DMS53 (cell line): Measurements from ENCODE around the gene GNB1L.
A peak's percentile ranks its signal among the peaks of the same experiment; 100 is the strongest.

ENCODE experiments used
- DNase-seq: peaks from one replicate; lab custom pipeline; 2025; lab: John Stamatoyannopoulos, UW

GNB1L gene

DNA sequence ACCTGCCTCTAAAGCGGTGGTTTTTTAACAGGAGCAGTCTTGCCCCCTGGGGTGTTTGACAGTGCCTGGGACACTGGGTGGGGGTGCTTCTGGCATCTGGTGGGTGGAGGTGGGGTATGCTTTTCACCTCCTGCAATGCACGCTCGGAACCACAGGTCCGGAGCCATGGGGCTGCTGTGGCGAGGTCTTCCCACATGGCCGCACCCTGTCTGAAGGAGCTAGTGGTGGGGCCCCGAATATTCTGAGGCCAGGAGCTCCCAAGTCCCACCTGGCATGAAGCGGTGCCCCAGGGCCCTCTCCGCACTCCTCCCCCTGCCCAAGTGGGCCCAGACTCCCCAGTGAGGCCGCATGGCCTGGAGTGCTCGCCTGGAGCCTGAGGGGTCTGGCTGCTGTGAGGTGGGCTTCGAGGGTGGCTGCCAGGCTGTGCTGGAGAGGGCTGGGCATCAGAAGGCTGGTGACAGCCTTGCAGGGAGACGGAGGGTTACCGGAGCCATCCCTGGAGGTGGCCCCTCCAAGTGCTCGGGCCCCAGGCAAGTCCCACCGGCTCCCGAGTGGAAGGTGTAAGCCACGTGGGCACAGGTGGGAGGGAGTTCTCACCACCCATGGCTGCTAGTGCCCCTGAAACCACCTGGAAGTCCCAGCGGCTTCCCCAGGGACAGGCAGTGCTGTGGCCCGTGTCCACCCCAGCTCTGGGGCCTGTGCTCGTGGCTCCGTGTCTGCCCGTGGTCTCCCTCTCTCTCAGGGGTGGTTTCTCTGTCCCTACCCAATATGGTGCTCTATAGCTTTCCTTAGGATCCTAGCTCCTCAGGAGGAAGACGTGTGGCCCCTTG, 79.0 kb downstream of the GNB1L start:
- no peak for DNase-seq

DNA sequence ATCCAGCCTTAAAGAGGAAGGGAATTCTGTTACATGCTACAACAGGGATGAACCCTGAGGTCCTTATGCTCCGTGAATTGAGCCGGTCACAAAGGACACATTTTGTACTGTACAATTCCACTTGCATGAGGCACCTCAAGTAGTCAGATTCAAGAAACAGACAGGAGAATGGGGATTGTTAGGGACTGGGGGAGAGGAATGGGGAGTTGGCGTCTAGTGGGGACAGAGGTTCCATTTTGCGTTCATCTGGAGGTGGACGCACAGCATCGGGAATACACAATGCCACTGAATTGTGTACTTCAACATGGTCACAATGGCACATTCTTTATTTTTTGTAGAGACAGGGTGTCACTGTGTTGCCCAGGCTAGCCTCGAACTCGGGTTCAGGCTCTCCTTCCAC, 80.0 kb downstream of the GNB1L start:
- DNase-seq = no peak

DNA sequence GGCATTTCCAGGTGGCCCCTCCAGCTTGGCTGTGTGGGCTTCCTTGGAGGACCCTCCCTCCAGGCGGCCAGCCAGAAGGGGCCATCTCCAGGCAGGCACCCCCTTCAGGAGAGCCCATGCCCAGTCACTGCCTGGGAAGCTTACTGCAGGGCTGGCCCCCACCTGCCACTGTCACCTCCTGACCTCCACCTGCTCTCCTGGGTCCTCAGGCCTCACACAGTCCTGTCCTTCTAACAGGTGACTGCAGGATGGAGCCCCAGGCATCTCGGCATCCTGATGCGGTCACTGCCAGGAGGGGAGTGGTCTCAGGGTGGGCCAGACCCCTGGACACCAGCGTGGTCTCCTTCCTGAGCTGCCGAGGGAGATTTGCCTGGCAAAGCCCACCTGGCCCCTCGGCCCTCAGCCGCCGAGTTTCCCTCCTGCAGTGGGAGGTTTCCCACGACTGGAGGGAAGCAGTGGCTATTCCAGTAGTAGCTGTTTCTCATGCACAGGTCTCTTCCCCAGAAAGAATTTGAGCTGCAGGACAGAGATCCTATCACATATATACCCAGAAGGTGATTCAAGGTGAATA, 81.1 kb downstream of the GNB1L start:
- no peak for DNase-seq

DNA sequence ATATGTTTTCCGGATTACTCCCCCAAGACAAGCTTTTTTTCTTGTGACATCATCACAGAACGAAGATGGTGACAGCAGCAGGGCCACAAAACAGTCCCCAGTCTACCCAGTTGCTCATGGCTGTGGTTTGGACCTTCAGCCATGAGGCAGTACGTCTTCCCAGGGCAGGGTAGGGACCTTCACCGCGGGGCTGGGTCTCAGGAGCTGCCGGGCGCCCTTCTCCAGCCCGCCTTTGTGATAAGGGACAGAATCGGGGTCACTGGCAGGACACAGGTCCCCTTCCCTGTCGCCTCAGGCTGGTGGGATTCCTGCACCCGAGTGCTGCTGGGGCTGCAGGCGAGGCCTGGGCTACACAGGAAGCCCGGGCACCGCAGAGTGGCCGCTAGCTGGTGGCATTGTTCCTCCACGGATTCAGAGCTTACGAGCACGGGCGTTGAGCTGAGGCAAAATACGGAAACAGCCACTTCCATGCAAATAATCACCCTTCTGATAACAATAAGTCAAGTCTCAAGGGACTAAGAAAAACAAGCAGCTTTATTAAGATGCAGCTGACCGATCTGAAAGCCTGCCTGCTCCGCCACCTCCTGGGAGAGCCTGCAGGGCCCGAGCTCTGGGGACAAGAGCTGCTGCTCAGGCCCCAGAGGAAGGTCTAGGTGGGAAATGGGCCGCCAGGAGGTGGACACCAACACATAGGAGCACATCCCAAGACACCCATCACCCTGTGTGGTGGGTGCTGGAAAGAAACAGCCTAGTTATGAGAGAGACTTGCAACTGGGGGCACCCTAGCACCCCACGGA, 81.8 kb downstream of the GNB1L start:
- no peak for DNase-seq

DNA sequence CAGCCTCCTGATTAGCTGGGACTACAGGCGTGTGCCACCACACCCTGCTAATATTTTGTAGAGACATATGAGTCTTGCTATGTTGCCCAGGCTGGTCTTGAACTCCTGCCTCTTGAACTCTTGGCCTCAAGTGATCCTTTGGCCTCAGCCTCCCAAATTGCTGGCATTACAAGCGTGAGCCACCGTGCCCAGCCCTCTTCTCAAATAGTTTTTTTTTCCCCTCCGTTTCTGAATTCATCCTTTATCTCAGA, 82.3 kb downstream of the GNB1L start:
- no peak for DNase-seq

DNA sequence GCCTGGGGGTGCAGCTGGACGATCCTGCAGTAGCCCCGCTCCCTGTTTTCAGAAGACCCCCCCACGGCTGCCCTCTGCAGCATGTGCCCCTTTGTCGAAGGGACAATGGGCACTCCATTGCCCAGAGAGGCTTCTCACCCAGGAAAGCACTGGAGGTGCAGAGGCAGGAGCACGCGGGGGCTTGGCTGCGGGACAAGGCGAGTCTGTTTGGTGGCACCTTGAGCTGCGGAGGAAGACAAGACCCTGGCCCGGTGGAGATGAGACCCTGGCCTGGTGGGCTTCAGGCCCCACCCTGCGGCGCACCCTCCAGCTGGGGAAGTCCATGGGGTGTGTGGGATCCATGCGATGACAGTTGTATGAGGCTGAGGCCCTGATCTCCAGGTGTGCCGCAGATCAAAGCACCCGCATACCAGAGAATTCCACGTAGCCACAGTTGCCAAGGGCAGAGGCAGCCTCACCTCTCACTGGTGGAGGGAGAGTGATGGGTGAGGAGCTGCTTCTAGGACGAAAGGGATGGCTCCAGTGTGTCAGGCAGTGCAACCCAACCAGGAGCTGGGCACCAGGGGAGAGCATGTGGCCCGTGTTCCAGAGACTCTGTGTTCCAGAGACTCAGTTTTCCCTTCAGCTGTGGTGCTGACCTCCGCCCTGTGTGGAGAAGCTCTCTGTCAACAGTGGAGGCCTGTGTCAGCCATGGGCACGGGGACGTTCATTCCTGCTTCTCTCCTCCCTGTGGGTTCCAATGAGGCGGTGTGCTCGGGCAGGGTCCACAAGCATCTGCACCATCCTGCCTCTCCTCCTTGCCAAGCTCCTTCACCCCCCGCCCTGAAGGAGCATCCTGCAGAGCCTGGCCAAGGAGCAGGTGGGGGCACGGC, 84.1 kb downstream of the GNB1L start:
- DNase-seq = no peak

DNA sequence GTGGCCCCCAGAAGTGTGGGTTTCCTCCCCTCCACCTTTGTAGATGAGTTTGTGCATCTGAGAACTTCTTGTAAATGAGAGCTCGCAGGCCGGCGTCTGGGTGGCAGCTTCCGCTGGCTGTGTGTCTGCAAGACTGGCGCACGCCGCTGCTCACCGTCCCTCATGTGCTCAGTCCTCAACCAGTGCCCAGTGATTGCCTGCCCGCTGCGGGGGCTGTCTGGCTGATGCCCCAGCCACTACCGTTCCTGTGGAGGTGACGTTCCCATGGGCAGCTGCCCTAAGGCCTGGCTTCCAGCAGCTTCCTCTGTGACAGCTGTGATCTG, 85.3 kb downstream of the GNB1L start:
- DNase-seq = no peak

DNA sequence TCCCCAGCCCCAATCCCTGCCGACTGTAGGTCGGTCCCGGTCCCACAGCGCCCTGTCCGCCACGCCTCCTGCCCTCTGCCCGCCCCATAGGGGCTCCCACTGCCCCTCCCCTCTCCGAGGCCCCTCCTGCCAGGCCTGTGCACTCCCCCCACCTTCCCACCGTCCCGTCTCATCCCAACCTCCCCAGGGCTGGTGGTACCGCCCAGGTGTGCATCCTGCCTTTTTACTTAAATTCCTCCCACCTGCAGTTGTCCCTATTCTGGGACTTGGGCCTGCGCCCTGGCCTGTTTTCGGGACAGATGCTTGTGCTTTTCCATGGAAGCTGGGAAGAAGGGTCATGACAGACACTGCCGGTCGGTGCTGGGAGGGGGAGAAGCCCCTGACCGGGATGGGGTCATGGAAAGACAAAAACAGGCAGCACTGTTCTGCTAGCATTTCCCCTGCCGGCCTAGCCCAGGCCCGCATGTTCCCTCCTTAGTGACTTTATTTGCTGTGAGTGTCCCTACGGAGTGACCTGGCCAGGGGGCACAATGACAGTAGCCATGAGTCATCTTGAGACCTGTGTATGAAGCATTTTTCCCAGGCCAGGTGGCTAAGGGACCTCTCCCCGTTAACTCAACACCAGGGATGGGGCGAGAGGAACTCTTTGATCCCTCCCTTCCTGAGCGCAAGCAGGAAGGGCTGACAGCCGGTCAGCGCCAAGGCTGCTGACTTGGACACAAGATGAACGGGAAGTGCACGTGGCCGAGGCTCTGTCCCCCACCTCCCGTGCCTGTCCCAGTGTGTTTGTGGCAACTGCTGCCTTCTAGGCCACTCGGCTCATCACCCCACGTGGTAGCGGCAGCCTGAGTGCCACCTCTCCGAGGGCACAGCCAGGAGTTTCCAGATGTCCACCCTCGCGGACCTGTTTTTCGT, 87.0 kb downstream of the GNB1L start:
- peak; percentile 34 for DNase-seq

DNA sequence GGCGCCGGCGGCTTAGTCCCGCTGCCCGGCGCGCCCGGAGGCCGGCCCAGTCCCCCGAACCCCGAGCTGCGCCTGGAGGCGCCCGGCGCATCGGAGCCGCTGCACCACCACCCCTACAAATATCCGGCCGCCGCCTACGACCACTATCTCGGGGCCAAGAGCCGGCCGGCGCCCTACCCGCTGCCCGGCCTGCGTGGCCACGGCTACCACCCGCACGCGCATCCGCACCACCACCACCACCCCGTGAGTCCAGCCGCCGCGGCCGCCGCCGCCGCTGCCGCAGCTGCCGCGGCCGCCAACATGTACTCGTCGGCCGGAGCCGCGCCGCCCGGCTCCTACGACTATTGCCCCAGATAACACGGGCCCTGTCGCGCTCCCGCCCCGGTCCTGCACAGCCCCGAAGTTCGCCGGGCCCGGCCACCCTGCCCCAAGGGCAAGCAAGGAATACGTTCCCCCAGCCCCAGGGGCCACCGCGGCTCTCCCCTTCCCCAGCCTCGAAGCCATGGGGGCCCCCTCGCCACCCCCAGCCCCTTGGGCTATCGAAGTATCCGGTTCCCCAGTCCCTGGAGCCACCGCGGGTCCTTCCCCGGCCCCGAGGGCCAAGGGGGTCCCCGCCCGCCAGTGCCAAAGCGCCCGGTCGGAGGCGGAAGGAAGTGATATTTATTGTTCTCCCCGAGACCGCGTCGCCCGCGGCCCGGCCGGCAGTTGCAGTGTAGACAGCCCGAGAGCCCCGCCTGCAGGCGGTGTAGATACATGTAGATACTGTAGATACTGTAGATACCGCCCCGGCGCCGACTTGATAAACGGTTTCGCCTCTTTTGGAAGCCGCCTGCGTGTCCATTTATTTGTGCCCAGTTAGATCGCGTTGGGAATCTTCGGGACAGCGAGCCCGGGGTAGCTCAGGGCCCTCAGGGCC, 87.9 kb downstream of the GNB1L start:
- DNase-seq = peak; percentile 79

DNA sequence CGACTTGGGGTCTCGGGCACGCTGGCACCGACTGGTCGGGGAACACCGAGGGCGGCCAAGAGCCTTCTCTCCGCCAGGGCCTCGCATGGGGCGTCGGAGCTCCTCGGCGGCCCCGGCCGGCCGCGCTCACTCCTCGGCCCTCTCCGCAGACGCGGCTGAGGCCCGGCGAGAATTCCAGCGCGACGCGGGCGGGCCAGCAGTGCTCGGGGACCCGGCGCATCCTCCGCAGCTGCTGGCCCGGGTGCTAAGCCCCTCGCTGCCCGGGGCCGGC, 88.5 kb downstream of the GNB1L start:
- DNase-seq = peak; percentile 28

DNA sequence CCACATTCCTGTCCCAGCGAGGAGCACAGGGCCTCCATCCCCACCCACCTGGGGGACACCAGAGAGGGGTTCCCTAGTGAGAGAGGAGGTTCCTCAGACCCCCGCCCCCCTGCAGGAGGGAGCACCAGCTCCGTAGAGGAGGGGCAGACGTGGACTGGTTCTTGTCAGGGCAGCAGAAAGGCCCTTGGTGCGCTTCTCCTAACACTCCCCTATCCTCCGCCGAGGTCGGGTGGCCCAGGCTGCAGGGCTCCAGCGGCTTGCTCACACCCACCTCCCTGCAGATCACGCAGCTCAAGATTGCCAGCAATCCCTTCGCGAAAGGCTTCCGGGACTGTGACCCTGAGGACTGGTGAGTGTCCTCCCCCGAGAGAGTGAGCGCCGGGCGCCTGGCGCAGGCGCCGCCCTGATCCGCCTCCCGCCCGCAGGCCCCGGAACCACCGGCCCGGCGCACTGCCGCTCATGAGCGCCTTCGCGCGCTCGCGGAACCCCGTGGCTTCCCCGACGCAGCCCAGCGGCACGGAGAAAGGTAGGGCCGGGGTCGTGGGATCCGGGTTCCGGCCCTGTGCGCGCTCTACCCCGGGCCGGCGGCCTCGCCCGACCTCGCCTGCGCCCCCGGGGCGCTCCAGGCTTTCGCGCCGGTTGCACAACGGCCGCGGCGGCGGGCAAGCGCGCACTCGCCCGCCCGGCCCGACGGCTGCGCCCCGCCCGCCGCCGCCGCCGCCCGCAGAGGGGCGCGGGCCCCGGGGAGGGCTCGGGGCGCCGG, 89.0 kb downstream of the GNB1L start:
- peak; percentile 29 for DNase-seq

DNA sequence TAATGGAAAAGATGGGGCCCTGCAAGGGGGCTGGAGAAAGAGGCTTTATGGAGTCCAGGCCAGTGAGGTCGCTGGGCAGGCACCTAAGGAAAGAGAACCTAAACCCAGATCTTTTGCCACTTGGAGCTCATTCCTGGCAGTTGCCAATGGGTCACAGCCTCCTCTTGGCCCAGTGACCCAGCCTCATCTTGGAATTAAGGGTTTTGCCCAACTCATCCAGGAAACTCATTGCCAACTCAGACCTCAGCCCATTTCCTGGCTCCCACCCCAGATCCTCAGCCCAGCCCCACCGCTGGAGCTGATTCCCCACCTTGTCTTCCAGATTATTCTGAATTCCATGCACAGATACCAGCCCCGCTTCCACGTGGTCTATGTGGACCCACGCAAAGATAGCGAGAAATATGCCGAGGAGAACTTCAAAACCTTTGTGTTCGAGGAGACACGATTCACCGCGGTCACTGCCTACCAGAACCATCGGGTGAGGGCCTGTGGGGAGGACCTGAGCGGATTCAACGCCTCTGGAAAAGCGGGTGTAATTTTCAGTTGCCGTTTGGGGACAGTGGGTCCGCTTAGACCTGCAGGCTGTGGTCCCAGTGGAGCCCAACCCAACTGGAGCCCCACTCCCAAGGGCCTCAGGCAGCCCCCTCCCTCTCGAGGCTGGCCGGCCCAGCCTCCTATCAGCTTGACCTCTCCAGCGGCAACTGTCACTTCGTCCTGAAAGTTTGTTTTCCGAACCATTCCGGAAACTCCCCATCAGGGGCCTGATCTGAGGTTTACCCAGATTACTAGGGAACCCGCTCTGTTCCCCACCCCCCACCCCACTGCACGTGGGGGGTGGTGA, 89.8 kb downstream of the GNB1L start:
- DNase-seq = no peak

DNA sequence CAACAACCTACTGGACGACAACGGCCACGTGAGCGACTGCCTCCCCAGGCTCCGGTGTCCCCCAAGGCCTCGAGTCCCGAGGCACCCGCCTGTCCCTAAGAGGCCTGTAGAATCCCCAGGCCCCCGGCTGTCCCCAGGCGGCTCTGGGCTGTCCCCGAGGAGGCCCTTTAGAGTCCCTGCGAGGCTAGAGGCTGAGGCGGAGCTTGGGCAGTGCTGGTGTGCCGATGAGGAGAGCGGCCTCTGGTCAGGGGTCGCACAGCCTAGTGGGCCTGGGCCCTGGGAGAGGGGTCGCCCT, 90.4 kb downstream of the GNB1L start:
- DNase-seq = no peak

DNA sequence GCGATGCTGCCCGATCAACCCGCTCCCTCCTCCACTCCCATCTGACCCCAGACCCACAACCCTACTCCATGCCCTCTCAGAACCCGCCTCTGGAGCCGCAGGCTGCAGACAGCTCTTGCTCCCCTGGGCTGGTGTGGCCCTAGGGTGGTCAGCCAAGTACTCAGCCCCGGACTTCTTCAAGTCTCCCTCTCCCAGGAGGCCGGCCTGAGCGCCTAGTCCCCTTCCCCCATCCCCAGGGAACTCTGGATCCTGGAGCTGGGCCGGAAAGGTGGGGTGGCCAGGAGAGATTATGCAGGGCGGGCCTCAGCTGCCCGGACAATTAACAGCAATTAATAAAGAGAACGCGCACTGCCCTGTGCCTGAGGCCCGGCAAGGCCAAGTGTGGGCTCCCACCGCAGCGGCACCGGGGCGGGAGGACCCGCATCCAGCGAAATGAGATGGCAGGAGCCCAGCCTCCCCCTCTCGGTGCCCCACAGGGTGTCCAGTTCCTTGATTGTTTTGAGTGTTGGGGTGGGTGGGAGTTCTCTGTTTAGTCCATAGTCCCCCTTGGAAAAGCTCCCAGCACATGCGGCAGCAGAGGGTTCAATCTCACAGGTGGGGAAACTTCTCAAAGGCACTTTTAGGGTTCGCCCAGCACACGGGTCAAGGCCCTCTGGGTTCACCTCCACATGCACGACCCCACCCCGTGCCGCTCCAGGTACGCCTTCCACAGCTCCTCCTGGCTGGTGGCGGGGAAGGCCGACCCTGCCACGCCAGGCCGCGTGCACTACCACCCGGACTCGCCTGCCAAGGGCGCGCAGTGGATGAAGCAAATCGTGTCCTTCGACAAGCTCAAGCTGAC, 91.0 kb downstream of the GNB1L start:
- DNase-seq = no peak

DNA sequence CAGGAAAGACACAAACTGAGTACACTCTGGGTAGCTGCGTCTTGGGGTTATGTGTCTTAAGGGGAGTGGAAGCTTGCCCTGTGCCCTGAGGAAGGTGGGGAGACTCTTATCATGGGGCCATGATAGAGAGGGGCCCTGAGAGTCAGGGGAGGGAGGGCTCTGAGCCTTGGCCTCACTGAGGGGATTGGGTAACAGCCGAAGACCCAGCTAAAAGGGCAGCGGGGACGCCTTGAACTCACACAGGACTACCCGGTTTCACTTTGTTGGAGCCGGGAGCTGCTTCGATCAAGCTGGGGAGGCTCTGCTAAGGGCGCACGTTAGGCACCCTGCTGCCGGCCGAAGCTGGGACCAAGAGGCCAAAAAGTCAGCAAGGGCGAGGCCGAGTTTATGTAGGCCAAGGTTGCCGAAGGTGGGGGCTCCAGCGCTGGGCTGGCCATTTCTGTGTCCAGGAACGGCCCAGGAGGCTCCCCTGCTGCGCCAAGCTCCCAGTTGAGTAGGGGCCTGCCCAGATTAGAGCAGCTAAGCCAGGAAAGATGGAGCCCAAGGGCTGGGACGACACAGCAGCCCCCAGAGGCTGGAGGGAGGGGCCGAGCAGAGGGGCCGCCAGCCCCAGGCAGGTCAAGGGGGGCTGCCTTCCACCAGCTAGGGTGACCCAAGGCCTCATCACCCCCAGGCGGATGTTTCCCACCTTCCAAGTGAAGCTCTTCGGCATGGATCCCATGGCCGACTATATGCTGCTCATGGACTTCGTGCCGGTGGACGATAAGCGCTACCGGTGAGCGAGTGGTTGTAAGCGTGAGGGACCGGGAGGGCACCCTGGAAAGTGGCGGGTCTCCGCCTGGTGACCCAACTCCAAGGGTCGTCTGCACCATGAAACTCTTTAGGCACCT, 91.9 kb downstream of the GNB1L start:
- no peak for DNase-seq

DNA sequence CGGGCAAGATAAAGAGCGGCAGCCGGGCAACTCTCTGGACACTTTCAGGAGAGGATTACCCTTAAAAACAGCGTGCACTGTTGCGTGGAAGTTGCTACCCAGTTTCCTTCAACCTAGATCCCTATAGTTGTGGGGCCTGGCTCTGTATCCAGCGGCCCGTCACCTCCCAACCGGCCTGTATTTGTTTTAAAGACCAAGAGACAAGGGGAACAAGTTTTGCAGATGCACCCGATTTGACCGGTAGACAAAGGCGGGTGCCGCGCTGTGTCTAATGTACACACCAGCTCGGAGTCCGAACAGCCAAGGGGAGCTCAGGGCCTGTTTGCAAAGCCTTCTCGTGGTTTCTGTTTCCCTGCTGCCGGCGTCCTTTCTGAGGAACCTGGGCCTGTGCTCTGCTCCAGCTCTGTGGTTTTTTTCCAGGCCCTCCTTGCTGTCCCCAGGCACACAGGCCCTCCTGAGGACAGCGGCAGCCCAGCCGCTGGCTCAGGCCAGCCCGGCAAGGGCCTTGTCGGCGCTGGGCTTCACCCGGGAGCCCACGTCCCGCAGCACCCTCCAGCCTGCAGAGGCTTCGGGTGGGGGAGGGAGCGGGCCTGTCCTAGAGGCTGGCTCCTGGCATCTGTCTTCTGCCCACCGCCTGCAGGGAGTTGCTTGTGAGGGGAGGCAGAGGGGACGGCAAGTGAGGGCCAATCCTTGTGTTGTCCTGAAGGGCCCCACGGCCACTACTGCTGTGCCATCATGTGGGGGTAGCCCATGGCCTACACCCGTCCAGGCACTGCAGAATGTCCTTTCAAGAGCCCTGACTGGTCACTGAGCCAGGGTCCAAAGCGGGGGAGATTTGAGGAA, 92.7 kb downstream of the GNB1L start:
- DNase-seq = no peak
